HG03432 (cell line): ENCODE measurements around the gene UBXN4.
"Not testable (repeated sequence)": the region's sequence is repeated elsewhere in the genome, so short reads cannot be mapped to it uniquely, and the experiment has no call there.

Experiments
- ATAC-seq: cut with Tn5 transposase; IDR thresholded peaks from one replicate; pipeline ENCODE4 v1.9.1; 2021; ENCODE audit warnings: mild to moderate bottlenecking, moderate library complexity; ENCODE audit not compliant: unreplicated experiment

UBXN4 gene

DNA sequence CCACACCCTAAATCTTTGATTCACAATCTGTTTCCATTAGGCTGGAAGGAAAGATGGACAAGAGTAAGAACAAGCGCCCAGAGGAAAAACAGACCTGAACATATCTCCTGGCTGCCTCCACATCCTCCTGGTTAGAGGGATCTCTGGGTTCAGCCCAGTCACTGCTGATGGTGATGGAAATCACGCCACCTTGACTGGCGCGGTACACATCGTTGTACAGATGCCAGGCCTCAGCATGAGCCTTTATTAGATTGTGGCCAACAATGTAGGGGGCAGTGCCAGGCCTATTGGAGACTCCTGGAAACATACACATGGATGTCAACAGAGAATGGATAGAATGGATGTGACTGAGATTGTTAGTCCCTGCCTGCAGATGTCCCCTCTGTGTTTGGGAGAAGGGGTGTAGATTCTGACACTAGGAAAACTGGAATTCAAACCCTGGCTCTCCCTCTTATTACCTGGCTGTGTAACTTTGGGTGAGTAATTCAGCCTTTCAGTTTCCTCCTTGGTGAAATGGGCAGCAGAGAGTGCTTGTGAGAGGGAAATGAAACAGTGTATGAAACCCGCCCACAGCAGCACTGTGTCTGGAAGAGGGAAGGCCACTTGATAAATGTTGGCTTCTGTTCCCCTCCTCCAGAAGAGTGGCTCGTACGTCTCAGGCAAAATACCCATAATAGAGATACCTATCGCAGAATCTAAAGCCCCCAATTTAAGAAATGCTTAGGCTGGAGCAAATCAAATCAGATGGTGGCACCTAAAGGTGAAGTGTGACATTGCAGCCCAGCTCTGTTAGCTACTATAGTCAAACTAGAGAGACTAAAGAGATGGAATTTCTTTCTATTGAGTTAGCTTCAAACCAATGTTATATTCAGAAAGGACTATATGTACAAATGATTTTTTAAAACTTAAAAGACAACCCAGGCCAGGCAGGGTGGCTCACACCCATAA lies 59.1 kb downstream of the UBXN4 start:
- ATAC-seq = no peak

GRCh38 chr2:135802350-135802749 lies 60.7 kb downstream of the UBXN4 start:
- ATAC-seq = no peak

GRCh38 chr2:135803278-135803677 lies 61.6 kb downstream of the UBXN4 start:
- no peak for ATAC-seq

GRCh38 chr2:135807874-135808273 lies 66.2 kb downstream of the UBXN4 start:
- not testable (repeated sequence) for ATAC-seq

- ATAC-seq = no peak
Measured at GRCh38 chr2:135812907-135813511, 71.4 kb downstream of the UBXN4 start.

DNA sequence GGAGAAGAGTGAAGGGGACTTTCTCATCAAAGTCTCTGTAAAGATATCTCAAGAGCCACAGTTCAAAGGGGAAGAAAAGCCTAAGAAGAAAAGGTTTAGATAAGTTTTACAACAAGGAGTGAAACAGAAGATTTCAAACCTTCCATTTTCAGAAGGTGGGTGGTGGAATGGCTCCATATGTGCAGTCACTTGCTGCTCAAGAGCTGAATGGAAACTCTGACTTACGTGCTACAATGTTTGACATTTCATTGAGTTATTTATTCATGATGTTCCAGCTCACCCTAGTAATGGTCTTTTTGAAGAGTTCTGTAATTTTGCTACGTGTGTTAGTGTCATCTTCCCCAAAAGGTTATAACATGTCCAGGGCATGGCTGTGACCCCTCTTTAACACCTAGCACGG lies 73.6 kb downstream of the UBXN4 start:
- ATAC-seq = no peak

DNA sequence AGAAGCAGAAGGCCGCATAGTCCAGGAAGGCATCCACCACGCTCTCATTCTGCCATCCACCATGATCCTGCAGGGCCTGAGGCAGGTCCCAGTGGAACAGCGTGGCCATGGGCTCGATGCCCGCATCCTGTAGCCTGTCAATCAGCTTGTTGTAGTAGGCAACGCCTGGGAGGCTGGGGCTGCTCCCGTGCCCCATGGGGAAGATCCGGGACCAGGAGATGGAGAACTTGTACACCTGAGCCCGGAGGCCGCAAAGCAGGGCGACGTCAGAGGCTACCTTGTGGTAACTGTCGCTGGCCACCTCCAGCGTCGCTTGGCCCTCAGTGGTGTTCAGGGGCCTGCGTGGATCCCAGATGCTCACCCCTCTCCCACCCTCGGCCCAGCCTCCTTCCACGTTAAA lies 75.8 kb downstream of the UBXN4 start:
- ATAC-seq = no peak

DNA sequence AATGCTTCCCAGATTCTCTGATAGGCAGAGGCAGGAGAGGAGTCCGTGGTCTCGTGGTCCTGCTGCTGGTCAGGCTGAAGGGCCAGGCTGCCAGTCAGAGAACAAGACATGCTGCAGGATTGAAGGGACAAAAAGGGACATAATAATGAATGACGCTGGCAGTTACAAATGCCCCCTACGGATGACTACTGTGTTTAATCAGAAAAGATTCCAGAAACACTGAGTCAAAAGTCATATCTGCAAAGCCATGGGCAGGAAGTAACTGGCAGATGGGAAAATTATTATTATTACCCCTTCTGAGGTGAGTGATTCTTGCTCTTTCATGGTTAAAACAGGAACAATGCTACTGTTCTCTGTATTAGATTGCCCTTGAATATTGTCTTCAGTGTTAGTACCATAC lies 76.3 kb downstream of the UBXN4 start:
- ATAC-seq = no peak

GRCh38 chr2:135818937-135819610 lies 77.4 kb downstream of the UBXN4 start:
- peak; percentile 28 for ATAC-seq

DNA sequence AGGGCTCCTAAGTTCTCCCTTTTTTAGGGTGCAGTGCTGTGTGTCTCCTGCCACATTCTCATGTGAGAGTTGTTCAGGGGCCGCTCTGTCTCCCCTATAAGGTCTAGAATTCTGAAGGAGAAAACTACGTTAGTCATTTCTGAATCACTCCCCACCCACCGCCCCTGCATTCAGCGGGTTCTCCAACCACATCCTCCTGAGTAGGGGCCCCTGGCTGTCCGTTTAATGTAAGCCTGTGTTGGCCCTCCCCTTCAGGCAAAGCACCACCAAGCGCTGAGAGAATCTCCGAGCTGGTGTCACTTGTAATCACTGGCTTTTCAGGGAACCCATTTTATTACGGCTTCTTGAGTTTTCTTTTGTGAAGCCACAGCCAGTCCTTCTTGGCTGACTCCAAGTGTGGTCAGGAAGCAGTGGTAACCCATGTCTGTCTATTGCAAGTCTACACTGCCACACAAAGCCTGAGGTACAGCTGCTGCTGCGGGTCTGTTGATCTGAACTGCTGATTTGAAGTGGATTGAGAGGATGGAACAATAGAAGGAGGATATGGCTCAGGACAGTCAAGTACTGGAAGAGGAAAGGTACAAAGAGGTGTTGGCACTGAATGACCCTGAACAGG lies 78.5 kb downstream of the UBXN4 start:
- peak; percentile 92 for ATAC-seq

GRCh38 chr2:135821190-135821589 lies 79.5 kb downstream of the UBXN4 start:
- ATAC-seq = no peak

GRCh38 chr2:135822855-135823254 lies 81.2 kb downstream of the UBXN4 start:
- ATAC-seq = no peak

DNA sequence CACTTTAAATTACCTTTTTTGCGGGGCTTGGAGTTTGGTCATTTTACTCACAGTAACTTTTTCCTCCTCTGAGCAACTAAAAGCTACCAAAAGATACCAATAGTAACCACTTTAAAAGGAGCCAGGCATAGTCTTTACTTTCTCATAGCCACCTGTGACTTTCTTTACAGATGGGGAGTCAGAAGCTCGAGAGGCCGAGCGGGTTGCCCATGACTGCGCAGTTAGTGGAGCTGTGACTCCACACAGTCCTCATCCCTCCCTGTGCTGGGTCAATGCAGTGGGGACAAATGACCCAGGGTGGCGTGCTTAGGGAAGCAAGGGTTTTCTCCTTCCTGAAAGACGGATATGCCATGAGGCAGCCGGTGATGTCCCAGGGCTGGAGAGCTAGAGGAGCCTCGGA lies 83.5 kb downstream of the UBXN4 start:
- no peak for ATAC-seq

GRCh38 chr2:135825550-135826176 lies 84.0 kb downstream of the UBXN4 start:
- ATAC-seq = no peak

DNA sequence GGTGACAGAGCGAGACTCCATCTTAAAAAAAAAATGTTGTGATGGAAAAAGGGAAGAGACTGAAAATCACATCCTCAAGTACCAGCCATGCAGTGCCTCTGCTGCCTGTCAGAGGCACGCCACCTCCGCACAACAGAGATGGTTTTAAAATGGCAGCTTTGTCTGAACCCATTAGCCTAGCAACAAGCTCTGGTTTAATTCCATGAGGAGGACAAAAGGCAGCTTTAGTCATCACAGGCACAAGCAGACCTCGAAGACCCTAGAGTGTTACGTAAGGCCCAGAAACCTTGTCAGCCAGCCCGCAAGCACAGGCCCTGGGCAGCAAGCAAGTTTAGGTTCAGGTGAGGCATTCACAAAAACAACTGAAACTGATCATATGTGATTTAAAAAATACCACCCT lies 84.9 kb downstream of the UBXN4 start:
- no peak for ATAC-seq

GRCh38 chr2:135829378-135830135 lies 87.9 kb downstream of the UBXN4 start:
- ATAC-seq = no peak

DNA sequence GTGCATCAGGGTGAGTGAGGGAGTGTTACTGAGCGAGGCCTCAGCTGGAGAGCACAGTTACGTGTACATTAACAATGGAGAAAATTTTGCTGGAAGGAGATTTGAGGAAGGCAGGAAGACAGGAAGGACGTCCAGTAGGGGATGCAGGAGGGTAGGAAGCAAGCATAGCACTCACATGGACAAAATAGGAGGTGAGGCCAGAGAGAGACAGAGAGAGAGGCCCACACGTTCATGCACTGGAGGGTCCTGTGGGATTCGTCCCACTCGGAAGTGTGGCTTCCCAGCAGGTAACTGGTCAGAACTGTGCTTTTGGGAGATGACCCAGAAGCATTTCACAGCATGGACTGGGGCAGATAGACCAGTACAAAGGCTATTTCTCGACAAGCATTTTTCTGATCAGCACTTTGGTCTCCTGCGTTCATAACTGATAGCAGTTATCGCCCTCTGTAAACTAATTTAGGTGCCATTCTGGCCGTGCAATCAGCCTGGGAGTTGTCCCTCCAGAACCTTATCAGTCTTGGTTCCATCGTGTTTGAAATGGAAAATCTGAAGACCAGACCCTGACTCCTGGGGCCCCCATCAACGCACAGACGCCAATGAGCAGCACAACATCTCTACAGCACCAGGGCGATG lies 89.6 kb downstream of the UBXN4 start:
- ATAC-seq = no peak

DNA sequence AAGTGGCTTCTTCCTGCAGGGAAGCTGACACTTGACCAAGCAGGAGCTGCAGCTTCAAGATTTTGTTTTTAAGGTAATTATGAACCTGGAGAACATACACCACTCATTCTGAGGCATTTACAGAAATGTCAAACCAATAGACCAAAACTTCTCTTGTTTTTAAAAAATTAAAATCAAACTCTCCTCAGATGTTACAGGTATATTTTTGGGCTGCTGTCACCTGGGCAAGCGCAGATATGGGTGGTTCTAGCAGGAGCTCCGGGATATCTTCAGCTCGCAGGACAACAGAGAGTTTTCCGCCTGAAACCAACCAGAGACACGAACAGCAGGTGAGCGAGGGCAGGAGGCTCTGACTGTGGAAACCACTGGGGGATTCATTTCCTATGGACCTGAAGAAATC lies 91.2 kb downstream of the UBXN4 start:
- no peak for ATAC-seq
